ENCODE data around the gene SIRPA.

The SIRPA gene

GRCh38 chr20:1888796-1889463, 6.3 kb upstream of the SIRPA start:
- DNase-seq = no peak

- no peak for DNase-seq
Measured at GRCh38 chr20:1890469-1891262, 4.5 kb upstream of the SIRPA start.

- DNase-seq = no peak
Measured at GRCh38 chr20:1891263-1892118, 3.7 kb upstream of the SIRPA start.

GRCh38 chr20:1892119-1892385, 3.2 kb upstream of the SIRPA start:
- no peak for DNase-seq

- no peak for DNase-seq
Measured at GRCh38 chr20:1893721-1894470, 1.3 kb upstream of the SIRPA start.

GRCh38 chr20:1894471-1894950, 696 bp upstream of the SIRPA start:
- no peak for DNase-seq

- no peak for DNase-seq
Measured at GRCh38 chr20:1895674-1896483, 672 bp downstream of the SIRPA start.

GRCh38 chr20:1896484-1897258, 1.5 kb downstream of the SIRPA start:
- DNase-seq = no peak

- DNase-seq = no peak
Measured at GRCh38 chr20:1897541-1897940, 2.3 kb downstream of the SIRPA start.

- DNase-seq = no peak
Measured at GRCh38 chr20:1897965-1898464, 2.8 kb downstream of the SIRPA start.

- DNase-seq = no peak
Measured at GRCh38 chr20:1898482-1899240, 3.5 kb downstream of the SIRPA start.

GRCh38 chr20:1899241-1899525, 4.0 kb downstream of the SIRPA start:
- no peak for DNase-seq

- peak; percentile 44 for DNase-seq
Measured at GRCh38 chr20:1900321-1900801, 5.2 kb downstream of the SIRPA start.

GRCh38 chr20:1901704-1902103, 6.5 kb downstream of the SIRPA start:
- no peak for DNase-seq

- no peak for DNase-seq
Measured at GRCh38 chr20:1902188-1902587, 7.0 kb downstream of the SIRPA start.

GRCh38 chr20:1904135-1904534, 8.9 kb downstream of the SIRPA start:
- DNase-seq = no peak

- no peak for DNase-seq
Measured at GRCh38 chr20:1905009-1905408, 9.8 kb downstream of the SIRPA start.

GRCh38 chr20:1905693-1906092, 10.5 kb downstream of the SIRPA start:
- no peak for DNase-seq

- no peak for DNase-seq
Measured at GRCh38 chr20:1906361-1907051, 11.3 kb downstream of the SIRPA start.

- DNase-seq = no peak
Measured at GRCh38 chr20:1907586-1907985, 12.4 kb downstream of the SIRPA start.

Data from NCI-H1092 (cell line).